NT2/D1 (cell line): ENCODE results near the gene SNX27.

ENCODE experiments used
- SUZ12 ChIP-seq: IDR thresholded peaks from 2 replicates; pipeline ENCODE4 v1.6.1; 2011; ENCODE audit not compliant: insufficient read length, insufficient read depth; ENCODE audit errors: extremely low read depth
- YY1 ChIP-seq: IDR thresholded peaks from 2 replicates; pipeline ENCODE4 v1.6.1; 2011; ENCODE audit not compliant: insufficient read length, insufficient read depth
- ZNF274 ChIP-seq: IDR thresholded peaks from 2 replicates; pipeline ENCODE4 v1.6.1; 2011; ENCODE audit warnings: mild to moderate bottlenecking, low read depth, low read length

DNA sequence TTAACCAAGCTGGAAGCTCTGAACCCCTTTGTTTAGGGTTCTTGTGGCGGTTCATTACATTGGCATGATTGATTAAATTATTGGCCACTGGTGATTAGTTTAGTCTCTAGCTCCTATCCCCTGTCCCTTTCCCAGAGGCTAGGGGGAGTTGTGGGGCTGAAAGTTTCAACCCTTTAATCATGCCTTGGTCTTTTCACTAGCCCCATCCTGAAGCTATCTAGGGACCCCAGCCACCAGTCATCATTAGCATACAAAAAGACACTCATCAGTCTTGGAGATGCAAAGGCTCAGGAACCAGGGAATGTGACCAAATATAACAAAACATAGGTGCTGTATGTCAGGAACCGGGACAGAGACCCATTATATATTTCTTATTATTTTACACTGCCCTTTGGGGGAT lies 34.7 kb upstream of the SNX27 start:
- TF ChIP-seq YY1 = no peak
- no peak for TF ChIP-seq ZNF274
- no peak for TF ChIP-seq SUZ12
